Mesenchymal stem cell (in vitro differentiated cells and primary cell): ENCODE results near the gene DPM2.

ENCODE experiments used
- DNase-seq: peaks from one replicate; pipeline ENCODE4 v3.0.0-alpha.2; 2013
- H2AFZ ChIP-seq: one replicate; pipeline ENCODE4 v1.6.1; 2013; ENCODE audit warnings: low read depth, mild to moderate bottlenecking, control low read depth, inconsistent platforms, low read length, moderate library complexity
- H2AK5ac ChIP-seq: 2 replicates; pipeline ENCODE4 v1.6.1; 2013; ENCODE audit warnings: low read length, moderate library complexity, mild to moderate bottlenecking, inconsistent platforms; ENCODE audit not compliant: severe bottlenecking
- H2BK120ac ChIP-seq: one replicate; pipeline ENCODE4 v1.6.1; 2013; ENCODE audit warnings: low read depth, mild to moderate bottlenecking, inconsistent platforms, low read length, moderate library complexity
- H2BK12ac ChIP-seq, 2 experiments: one replicate each; pipeline ENCODE4 v1.6.1; 2013; ENCODE audit warnings: inconsistent platforms in 2 of 2, low read length in 2 of 2, mild to moderate bottlenecking in 2 of 2, moderate library complexity in 2 of 2, control low read depth in 1 of 2
- H2BK15ac ChIP-seq: one replicate; pipeline ENCODE4 v1.6.1; 2013; ENCODE audit warnings: mild to moderate bottlenecking, low read depth, inconsistent platforms; ENCODE audit not compliant: poor library complexity, severe bottlenecking
- H2BK5ac ChIP-seq: 2 replicates; pipeline ENCODE4 v1.6.1; 2013; ENCODE audit warnings: low read depth, mild to moderate bottlenecking, low read length, control low read depth, inconsistent platforms; ENCODE audit not compliant: poor library complexity, severe bottlenecking
- H3K14ac ChIP-seq, 2 experiments: one replicate each; pipeline ENCODE4 v1.6.1; 2013; ENCODE audit warnings: inconsistent platforms in 2 of 2, low read length in 2 of 2, control low read depth in 1 of 2, mild to moderate bottlenecking in 1 of 2, moderate library complexity in 1 of 2
- H3K18ac ChIP-seq, 2 experiments: one replicate each; pipeline ENCODE4 v1.6.1; 2013; ENCODE audit warnings: inconsistent platforms in 2 of 2, low read length in 2 of 2, control low read depth in 1 of 2, low read depth in 1 of 2, mild to moderate bottlenecking in 1 of 2
- H3K23ac ChIP-seq, 2 experiments: one replicate each; pipeline ENCODE4 v1.6.1; 2013; ENCODE audit warnings: inconsistent platforms in 2 of 2, low read length in 2 of 2, mild to moderate bottlenecking in 2 of 2, moderate library complexity in 2 of 2, control low read depth in 1 of 2
- H3K27ac ChIP-seq: 2 replicates; pipeline ENCODE4 v1.5.1; 2013; ENCODE audit warnings: mild to moderate bottlenecking, moderate library complexity, low read length, control low read depth, inconsistent platforms; ENCODE audit not compliant: poor library complexity, severe bottlenecking
- H3K27me3 ChIP-seq, 2 experiments: 2 replicates each; pipeline versions ENCODE4 v1.6.1 to v1.7.0; 2013; ENCODE audit warnings: low read length in 2 of 2, mild to moderate bottlenecking in 2 of 2, moderate library complexity in 2 of 2, control low read depth in 1 of 2, inconsistent platforms in 1 of 2; ENCODE audit not compliant: control insufficient read depth in 1 of 2, insufficient read depth in 1 of 2
- H3K36me3 ChIP-seq, 2 experiments: 2 replicates each; pipeline versions ENCODE4 v1.6.1 to v1.7.0; 2013; ENCODE audit warnings: low read length in 2 of 2, control low read depth in 1 of 2, inconsistent platforms in 1 of 2, low read depth in 1 of 2, mild to moderate bottlenecking in 1 of 2; ENCODE audit not compliant: insufficient read depth in 2 of 2, control insufficient read depth in 1 of 2
- H3K4ac ChIP-seq, 2 experiments: one replicate each; pipeline ENCODE4 v1.6.1; 2013; ENCODE audit warnings: inconsistent platforms in 2 of 2, low read length in 2 of 2, mild to moderate bottlenecking in 2 of 2, moderate library complexity in 2 of 2, control low read depth in 1 of 2, low read depth in 1 of 2
- H3K4me1 ChIP-seq: 2 replicates; pipeline ENCODE4 v1.6.1; 2013; ENCODE audit warnings: low read depth, low read length, control low read depth; ENCODE audit not compliant: control insufficient read depth, insufficient read depth
- H3K4me2 ChIP-seq: 2 replicates; pipeline ENCODE4 v1.6.1; 2013; ENCODE audit warnings: low read length, mild to moderate bottlenecking, inconsistent platforms; ENCODE audit not compliant: poor library complexity, severe bottlenecking
- H3K4me3 ChIP-seq, 2 experiments: 2 replicates each; pipeline versions ENCODE4 v1.5.1 to v1.7.0; 2013; ENCODE audit warnings: low read length in 2 of 2, mild to moderate bottlenecking in 2 of 2, control low read depth in 1 of 2, low read depth in 1 of 2; ENCODE audit not compliant: insufficient read depth in 1 of 2
- H3K79me1 ChIP-seq: replicated peaks from 2 replicates; pipeline ENCODE4 v1.6.1; 2013; ENCODE audit warnings: mild to moderate bottlenecking, control low read depth, low read length, inconsistent platforms; ENCODE audit not compliant: poor library complexity, severe bottlenecking
- H3K9ac ChIP-seq: 2 replicates; pipeline ENCODE4 v1.7.0; 2013; ENCODE audit warnings: mild to moderate bottlenecking, low read length, moderate library complexity
- H3K9me3 ChIP-seq: 2 replicates; pipeline ENCODE4 v1.7.0; 2013; ENCODE audit warnings: mild to moderate bottlenecking, low read length; ENCODE audit not compliant: control insufficient read depth
- H4K8ac ChIP-seq: one replicate; pipeline ENCODE4 v1.6.1; 2013; ENCODE audit warnings: inconsistent platforms, mild to moderate bottlenecking, low read length, moderate library complexity
- H4K91ac ChIP-seq: one replicate; pipeline ENCODE4 v1.6.1; 2013; ENCODE audit warnings: mild to moderate bottlenecking, low read length, inconsistent platforms
- WGBS: methylation state at CpG from one replicate; pipeline ENCODE4 v1.1.7; 2013; ENCODE audit warnings: mixed read lengths; 5-methylcytosine and 5-hydroxymethylcytosine counted together

Gene DPM2

GRCh38 chr9:127936347-127936852 lies 1.3 kb downstream of the DPM2 start:
- DNase-seq: no peak
- Histone ChIP-seq H3K23ac (no peak overlapping the region), H3K27ac (no peak overlapping the region), H4K8ac (no peak overlapping the region), H3K14ac (no peak overlapping the region), H3K36me3 (peaks cover 21 to 28% of the 10 kb centered on the region in 2 experiments), H3K4me2 (peak overlapping the region; percentile 83), H4K91ac (no peak overlapping the region), H2BK12ac (no peak overlapping the region), H3K9ac (peak overlapping the region; percentile 96), H2AFZ (no peak overlapping the region), H2AK5ac (no peak overlapping the region), H3K4me1 (peaks cover 30% of the 10 kb centered on the region), H3K9me3 (no peaks in the 10 kb centered on the region), H2BK5ac (no peak overlapping the region), H3K4ac (no peak overlapping the region), H3K79me1 (peaks cover 19% of the 10 kb centered on the region), H2BK120ac (no peak overlapping the region), H3K18ac (no peak overlapping the region), H2BK15ac (no peak overlapping the region), H3K4me3 (peak overlapping the region in 1 of 2 experiments; percentile 99), H3K27me3 (no peaks in the 10 kb centered on the region)
- WGBS: 83% methylated on average over 14 of the region's 14 CpGs

- Histone ChIP-seq H3K18ac (no peak overlapping the region), H2BK5ac (no peak overlapping the region), H2BK120ac (no peak overlapping the region), H2BK15ac (no peak overlapping the region), H3K36me3 (peaks cover 21 to 28% of the 10 kb centered on the region in 2 experiments), H3K14ac (no peak overlapping the region), H3K4me1 (peaks cover 36% of the 10 kb centered on the region), H4K91ac (no peak overlapping the region), H2AFZ (no peak overlapping the region), H3K4ac (no peak overlapping the region), H3K27ac (no peak overlapping the region), H3K4me2 (no peak overlapping the region), H2BK12ac (no peak overlapping the region), H3K9ac (peak overlapping the region; percentile 96), H3K27me3 (no peaks in the 10 kb centered on the region), H3K4me3 (peak overlapping the region in 1 of 2 experiments; percentile 99), H3K23ac (no peak overlapping the region), H4K8ac (no peak overlapping the region), H3K79me1 (peaks cover 19% of the 10 kb centered on the region), H3K9me3 (no peaks in the 10 kb centered on the region), H2AK5ac (no peak overlapping the region)
- DNase-seq: no peak
- WGBS: 85% methylated on average over 4 of the region's 4 CpGs
These were observed 1.9 kb downstream of the DPM2 start for GRCh38 chr9:127935765-127936221.

- Histone ChIP-seq H3K36me3 (peaks cover 19 to 26% of the 10 kb centered on the region in 2 experiments), H3K27me3 (peaks cover 0 to under 1% of the 10 kb centered on the region in 2 experiments), H3K9ac (no peak overlapping the region), H3K4me3 (no peak overlapping the region), H3K27ac (no peak overlapping the region), H3K79me1 (peaks cover 19% of the 10 kb centered on the region), H4K8ac (no peak overlapping the region), H3K18ac (no peak overlapping the region), H2BK12ac (peak overlapping the region in 1 of 2 experiments; percentile 25), H3K4ac (no peak overlapping the region), H2BK120ac (no peak overlapping the region), H2AK5ac (no peak overlapping the region), H3K14ac (no peak overlapping the region), H3K9me3 (no peaks in the 10 kb centered on the region), H3K4me1 (peaks cover 41% of the 10 kb centered on the region), H2BK5ac (no peak overlapping the region), H3K4me2 (no peak overlapping the region), H2AFZ (no peak overlapping the region), H2BK15ac (no peak overlapping the region), H4K91ac (peak overlapping the region; percentile 18), H3K23ac (no peak overlapping the region)
- WGBS: 81% methylated on average over 11 of the region's 11 CpGs
- no peak for DNase-seq
These were observed 2.7 kb downstream of the DPM2 start for GRCh38 chr9:127934986-127935385.

- Histone ChIP-seq H3K4me1 (peaks cover 41% of the 10 kb centered on the region), H3K36me3 (peaks cover 14 to 24% of the 10 kb centered on the region in 2 experiments), H3K27me3 (peaks cover 0 to 8% of the 10 kb centered on the region in 2 experiments), H3K14ac (no peak overlapping the region), H4K8ac (no peak overlapping the region), H3K9ac (no peak overlapping the region), H3K4me3 (no peak overlapping the region), H3K4ac (no peak overlapping the region), H2BK120ac (no peak overlapping the region), H3K18ac (no peak overlapping the region), H3K23ac (no peak overlapping the region), H3K4me2 (no peak overlapping the region), H3K9me3 (no peaks in the 10 kb centered on the region), H2BK5ac (no peak overlapping the region), H2AFZ (no peak overlapping the region), H3K27ac (no peak overlapping the region), H3K79me1 (peaks cover 19% of the 10 kb centered on the region), H2BK12ac (no peak overlapping the region), H4K91ac (no peak overlapping the region), H2BK15ac (no peak overlapping the region), H2AK5ac (no peak overlapping the region)
- DNase-seq: no peak
- 93% methylated on average over 4 of the region's 4 CpGs for WGBS
These were observed 3.4 kb downstream of the DPM2 start for GRCh38 chr9:127934248-127934647.
